HG02571 (cell line): Measurements from ENCODE around the gene ACBD4.
"Not testable (repeated sequence)": the region's sequence is repeated elsewhere in the genome, so short reads cannot be mapped to it uniquely, and the experiment has no call there.

Experiments
- ATAC-seq: cut with Tn5 transposase; IDR thresholded peaks from one replicate; pipeline ENCODE4 v1.9.1; 2021; ENCODE audit warnings: mild to moderate bottlenecking, moderate library complexity; ENCODE audit not compliant: unreplicated experiment

ACBD4 gene

DNA sequence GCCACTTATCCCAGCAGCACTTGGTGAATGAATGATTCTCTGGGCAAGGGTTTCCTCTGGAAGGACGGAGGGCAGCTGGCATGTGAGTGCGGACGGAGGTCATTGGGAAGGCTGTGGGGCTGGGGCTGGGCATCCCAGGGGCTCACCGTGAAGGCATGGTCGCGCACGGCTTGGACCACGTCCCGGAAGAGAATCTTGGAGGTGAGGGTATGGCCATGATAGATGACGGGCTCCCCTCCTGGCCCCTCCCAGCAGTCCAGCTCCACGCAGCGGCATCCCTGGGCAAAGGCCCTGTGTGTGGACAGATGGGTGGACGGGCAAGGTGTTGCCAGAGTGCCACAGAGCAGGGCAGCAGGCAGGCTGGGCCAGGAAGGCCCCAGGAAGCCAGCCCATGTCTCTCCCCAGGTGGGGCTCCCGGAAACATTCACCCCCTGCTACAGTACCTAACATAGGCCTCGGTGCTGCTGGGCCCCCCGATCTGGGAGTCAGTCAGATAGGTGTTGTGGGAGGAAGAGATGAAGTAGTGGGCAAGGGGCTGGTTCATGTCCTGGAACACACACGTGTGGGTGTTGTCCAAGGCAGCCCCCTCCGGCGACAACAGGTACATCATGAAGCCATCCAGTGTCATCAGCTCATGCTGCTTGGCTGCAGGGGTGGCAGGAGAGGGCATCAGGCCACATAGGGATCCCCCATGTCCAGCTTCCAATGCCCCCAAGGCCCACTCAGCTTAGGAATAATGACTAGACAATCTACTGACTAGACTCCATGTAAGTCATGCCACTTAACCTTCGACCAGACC lies 17.4 kb upstream of the ACBD4 start:
- ATAC-seq: no peak

DNA sequence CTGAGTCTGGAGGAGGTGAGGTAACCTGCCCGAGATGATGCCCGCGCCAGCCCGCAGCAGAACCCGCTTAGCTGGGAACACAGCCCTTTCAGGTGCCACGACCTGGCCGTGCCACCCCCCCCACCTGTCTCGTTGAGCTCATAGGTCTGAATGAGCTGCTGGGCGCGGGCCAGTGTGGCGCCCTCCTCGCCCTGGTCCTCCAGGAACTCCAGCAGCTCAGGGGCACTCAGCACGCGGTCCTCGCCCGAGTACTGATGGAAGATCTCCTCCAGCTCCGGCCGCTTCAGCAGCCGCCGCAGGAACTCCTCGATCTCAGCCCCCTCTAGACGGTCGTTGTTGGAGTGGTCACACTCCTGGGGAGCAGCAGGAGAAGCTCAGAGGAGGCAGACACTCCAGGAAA lies 16.8 kb upstream of the ACBD4 start:
- ATAC-seq: no peak

DNA sequence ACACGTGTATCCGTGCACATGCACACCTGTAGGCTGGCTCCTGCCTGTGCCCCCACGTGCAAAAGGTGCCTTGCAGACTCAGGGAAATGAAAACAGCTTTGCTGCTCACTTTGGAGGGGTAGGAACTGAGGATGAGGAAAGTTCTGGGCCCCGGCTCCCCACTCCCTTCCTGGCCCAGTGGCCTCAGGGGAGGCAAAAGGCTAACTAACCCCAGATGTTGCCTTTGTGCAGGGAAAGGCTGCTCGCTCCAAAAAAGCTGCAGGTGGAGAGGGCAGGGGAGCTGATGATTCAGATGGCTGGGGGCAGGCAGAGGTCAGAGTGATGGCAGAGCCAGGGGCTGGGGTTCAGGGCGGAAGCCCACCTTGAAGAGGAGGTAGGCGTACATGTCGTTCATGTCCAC lies 15.5 kb upstream of the ACBD4 start:
- no peak for ATAC-seq

DNA sequence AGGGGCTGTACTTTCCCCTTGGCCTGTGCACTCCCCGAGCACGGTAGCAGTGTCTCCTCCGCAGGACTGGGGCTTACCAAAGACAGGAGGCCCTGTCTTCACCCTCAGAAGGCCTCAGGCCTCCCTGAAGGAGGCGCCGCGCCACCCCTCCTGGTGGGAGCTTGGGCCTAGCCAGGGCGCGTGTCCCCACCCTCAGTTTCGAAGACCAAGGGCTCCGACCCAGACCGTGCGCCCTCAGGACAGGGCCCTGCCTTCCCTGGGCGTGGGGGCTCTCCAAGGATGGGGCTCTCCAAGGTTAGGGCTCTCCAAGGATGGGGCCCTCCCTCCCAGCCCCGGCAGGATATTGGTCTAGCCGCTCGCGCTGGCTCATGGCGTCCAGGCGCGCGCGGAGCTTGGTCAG lies 14.9 kb upstream of the ACBD4 start:
- ATAC-seq: no peak

DNA sequence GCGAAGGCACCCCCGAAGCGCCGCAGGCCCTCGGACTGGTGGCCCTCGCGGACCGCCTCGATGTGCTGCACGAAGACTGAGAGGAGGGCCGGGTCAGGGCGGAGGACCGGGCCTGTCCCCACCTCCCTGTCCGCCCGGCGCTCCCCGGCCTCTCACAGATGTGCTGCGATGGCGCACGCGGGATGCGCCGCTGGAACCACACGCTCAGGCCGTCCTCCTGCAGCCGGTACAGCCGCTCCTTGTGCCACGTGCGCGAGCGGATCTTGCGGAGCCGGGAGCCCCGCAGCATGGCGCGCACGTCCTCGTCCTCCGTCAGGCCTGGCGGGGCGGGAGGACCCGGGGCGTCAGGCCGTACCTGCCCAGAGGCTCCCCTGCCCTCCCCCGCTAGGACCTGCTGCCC lies 14.4 kb upstream of the ACBD4 start:
- ATAC-seq: no peak

DNA sequence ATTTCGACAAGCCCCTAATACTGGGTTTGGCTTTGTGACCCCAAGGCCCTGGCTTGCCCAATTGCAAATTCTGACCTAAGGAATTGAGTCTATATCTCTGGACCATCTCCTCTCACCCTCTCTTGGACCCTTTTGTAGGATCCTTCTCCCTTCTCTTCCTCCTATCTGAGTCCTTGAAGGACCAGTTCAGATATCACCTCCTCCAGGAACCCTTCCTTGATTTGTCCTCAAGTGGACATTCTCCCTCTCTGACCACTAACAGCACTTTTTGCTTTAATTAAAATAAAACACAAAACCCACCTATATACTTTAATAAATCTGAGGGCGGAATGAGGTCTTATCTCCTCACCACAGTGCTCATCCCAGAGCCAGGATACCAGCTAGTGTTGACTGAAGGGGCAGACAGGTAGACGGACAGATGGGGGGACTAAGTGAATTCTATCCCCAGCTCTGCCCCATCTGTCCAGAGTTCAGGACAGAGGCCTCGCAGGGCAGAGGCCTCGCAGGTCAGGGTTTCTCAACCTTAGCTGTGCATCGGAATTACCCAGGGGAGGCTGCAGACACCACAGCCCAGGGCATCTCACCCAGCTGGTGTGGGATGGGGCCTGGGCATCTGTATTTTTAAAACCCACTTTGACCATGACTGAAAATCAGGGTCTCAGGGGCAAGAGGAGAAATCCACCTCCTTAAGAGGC lies 12.3 kb upstream of the ACBD4 start:
- no peak for ATAC-seq

DNA sequence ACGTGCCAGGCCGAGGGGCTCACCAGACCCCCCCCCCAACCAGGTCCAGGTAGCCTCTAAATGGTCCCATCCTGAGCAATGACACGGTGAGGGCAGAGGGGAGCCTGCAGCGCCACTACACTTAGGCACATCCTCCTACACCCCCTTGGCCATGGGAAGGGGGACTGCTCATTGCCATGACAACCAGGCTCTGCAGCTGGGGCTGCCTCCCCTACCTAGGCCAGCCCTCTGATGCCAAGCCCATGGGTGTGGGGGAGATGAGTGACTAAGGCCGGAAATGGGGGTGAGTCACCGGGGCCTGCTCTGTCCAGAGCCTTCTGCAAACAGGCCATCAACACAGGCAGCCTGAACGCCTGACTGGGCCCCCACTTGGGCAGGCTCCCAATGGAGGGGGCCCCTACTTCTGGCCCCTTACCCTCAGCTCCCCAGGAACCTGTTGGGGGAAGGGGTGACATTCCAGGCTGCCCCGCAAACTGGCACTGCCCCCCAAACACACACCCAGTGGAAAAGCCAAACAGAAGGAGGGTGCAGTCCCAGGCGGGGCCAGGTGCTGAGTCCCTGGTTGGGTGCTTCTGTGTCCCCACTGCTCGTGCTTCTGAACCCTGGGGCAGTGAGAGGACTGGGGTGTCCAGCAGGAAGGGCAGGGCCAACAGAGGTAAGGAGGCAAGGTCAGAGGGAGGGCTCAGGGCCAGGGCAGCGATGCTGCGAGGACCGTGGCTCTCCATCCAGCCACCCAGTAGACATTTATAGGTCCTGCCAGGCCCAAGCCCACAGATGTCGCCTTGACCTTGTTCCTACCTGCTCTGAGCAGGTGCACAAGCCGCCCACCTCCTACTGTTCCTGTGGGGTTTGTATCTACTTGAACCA lies 11.3 kb upstream of the ACBD4 start:
- no peak for ATAC-seq

DNA sequence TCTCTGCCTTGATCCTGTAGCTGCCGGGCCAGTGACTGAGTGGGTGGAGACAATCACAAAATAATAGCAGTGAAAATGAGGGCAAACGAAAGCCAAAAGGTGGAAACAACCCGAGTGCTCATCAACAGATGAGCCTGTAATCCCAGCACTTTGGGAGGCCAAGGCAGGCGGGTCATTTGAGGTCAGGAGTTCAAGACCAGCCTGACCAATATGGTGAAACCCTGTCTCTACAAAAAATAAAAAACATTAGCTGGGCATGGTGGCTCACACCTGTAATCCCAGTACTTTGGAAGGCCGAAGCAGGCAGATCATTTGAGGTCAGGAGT lies 10.7 kb upstream of the ACBD4 start:
- ATAC-seq: not testable (repeated sequence)

DNA sequence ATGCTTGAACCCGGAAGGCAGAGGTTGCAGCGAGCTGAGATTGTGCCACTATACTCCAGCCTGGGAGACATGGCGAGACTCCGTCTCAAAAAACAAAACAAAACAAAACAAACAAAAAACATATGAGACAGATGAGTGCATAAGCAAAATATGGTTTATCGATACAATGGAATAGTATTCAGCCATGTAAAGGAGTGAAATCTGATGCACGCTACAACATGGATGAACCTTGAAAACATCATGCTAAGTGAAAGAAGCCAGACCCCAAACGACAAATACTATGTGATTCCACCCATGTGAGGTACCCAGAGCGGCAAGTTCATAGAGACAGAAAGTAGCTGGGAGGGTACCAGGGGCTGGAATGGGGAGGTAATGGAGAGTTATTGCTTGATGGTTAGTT lies 10.0 kb upstream of the ACBD4 start:
- ATAC-seq: no peak

DNA sequence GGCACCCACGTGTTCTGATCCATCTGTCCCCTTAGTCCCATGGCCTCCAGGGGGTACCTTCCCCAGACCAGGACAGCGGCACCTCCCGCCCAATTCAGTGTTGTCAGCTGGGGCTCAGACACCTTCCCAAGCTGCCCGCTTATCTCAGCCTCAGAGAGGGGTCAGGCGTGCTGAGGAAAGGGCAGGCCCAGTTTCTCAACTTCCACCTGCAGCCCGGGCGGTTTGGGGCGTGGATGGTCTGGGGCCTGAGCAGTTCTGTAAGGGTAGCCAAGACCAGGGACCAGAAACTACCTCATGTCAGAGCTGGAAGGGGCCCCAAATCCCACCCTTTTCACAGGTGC lies 8.3 kb upstream of the ACBD4 start:
- ATAC-seq: no peak

DNA sequence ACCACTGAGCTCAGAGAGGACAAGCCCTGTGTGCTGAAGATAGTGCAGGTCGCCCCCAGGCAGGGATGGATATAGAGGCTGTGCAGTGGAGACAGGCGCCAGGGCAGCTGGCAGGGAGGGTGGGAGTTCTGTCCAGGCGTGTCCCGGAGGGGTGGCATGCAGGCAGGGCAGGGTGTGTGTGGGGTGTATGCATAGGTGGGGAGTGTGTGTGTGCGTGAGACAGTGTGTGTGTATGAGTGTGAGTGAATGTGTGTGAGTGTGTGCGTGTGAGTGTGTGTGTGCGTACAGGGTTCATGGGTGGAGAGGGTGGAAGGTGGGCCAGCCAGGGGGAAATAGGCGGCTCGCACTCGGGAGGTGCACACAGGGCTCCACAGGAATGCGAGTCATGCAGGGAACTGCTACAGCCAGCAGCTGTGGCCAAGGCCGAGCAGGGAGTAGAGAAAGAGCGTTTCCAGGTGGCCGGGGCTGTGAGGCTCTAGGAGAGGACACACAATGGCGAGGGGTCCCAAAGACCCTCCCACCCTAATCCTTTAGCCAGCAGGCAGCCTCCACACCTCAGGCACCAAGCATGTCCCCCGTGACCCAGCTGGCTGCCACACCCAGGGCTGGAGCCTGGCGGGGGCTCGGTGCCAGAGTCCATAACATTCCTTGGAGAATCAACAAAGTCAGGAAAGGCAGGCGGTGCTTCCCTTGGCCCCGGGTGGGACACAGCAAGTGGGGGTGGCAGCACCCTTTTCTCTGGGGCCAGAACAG lies 7.8 kb upstream of the ACBD4 start:
- no peak for ATAC-seq

DNA sequence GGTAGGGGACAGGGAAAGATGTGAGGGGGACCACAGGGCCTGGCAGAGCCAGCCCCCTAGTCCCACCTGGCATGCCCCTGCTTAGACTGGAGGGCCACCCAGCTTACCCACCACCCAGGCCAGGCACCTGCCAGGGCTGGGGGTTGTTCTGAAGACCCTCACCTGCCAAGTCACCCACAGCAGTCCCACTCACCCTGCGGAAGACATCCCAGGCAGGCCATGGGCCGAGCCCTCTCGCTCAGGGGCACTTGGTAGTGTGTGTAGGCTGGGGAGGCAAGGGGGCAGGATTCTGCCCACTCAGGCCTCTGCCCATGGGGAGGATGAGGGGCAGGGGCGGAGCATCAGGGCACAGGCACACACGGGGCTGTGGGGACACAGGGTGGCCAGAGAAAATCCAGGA lies 7.2 kb upstream of the ACBD4 start:
- ATAC-seq: no peak

DNA sequence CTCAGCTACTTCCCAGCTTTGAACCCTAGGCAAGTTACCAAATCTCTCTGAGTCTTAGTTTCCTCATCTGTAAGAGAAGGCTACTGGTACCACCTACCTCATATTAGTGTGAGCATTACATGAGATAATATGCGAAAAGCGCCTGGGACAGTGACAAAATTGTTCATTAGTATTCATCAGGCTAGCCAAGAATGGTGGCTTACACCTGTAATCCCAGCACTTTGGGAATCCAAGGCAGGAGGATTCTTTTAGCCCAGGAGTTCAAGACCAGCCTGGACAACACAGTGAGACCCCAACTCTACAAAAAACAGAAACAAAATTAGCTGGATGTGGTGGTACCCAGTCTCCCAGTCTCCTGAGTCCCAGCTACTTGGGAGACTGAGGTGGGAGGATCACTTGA lies 6.5 kb upstream of the ACBD4 start:
- ATAC-seq: no peak

DNA sequence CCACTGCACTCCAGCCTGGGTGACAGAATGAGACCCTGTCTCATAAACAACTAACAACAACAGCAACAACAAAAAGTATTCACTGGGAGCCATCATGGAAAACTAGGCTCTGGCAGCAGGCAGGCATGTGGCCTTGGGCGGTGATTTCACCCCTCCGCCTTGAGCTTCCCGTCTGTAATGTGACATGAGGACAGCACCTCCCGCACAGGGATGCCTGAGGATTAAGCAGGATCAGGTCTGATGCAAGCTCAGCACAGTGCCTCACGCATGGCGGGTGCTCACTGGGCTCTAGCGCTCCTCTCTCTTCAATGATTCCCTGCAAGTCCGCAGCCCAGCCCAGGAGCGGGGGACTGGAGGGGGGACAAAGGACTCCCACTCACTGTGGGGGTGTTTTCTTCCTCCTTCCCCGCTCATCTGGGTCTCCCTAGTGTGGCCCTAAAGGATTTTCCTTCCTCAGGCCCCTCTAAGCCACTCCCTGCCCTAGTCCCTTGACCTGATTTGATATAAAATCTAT lies 6.0 kb upstream of the ACBD4 start:
- no peak for ATAC-seq

DNA sequence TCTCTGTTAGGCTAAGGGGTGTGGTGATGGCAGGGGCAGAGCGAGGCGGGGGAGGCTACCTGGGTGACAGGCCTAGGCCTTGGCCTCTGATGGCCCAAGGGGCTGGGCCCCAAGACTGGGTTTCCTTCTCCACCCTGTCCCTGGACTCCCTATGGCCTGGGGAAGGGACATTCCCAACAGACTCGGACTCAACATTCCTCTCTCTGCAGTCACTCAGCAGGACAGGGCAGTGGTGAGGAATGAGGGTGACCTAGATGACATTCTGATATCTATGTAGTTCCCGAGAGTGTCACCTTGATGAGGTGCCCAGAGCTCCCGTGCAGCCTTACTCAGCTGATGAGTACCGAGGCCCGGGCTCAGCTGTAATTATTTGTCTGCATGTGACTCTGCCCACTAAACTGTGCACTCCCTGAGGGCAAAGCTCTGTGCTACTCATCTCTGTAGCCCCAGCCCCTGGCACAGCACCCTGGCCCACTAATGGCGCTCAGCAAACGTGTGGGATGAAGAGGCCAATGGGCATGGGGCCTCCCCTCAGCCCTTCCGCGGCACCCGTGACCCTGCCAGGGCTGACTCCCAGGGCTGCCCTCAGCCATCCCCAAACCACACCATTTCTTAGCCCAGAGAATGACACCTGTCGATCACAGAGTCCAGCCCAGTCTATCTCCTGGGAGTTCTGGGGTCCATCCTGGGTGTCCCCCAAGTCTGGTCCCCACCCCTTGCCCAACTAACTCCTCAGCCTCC lies 5.4 kb upstream of the ACBD4 start:
- no peak for ATAC-seq

DNA sequence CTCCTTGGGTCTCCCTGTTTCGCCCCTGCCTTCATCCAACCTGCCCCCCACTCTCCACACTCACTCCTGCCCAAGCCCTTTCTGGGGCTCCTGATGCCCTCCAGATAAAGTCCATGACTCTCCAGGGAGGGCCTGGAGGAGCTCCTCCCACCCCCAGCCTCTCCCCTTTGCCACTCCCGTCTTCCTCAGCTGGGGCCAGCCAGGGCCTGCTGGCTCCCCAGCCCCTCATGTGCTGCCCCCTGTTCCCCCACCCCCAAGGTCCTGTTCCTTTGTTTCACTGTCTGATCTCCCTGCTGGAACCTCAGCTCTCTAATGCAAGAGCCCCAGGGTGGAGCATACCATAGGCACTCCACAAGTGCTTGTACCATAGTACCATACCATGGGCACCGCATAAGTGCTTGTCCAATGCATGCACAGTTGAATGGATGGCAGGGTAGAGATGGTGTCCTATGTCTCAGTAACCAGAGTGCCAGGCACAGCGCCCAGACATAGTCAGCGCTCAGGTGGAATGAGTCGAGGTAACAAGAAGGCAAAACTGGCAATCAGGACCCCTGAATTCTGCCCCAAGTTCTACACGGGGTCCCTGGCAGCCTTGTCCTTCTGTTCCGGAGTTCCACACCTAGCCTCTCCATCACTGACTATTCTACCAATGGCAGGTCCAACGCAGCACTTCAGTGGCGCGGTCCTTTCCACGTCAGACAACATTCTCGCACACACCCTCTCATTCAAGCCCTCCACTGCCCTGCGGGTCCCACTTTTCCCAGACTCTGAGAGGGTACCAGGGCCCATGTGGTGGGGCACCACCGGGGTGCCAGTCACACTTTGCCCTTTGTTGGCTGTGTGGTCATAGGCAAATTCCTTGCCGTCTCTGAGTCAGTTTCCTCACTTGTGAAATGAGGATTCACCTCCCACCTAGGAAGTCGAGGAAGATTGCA lies 4.5 kb upstream of the ACBD4 start:
- no peak for ATAC-seq

DNA sequence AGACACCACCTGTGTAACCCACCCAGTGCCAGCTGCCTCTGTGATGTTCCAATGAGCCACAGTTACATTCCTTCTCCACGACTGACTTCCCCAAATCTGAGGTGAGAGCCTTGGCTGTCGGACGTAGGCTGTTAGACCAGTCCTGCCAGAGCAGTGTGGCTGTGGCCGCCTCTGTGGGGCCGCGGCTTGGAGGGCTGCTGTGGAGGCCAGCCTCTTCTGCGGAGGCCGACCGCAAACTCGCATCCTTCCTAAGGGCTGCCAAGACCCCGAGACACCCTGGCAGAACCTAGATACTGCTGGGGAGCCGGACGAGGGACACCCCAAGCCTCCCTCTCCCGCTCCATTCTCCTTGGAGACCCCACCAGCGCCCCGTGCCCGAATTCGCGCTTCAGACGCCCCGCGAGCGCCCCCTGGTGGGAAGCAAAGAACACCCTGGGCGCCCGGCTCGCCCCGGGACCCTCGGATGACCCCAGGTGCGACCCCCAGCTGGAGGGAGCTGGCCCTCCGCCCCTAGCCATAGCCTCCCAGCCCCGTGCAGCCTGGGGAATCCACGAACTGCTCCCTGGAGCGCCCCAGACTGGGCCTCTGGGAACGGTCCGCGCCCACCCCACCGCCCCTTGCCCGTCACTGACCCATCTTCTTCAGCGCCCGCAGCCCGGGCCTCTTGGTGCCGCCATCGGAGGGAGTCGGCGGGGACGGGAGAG lies 3.7 kb upstream of the ACBD4 start:
- ATAC-seq: no peak

DNA sequence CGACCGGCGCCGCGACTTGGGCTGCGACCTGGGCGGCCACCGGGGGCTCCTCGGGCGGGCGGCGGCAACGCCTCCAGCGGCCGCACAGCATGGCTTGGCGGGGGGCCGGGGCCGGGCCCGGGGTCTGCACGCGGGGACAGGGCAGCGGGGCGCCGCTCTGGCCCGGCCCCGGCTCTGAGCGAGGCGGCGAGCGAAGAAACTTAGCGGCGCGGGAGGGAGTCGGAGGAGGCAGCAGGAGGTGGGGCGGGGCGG lies 3.2 kb upstream of the ACBD4 start, which contains the start of gene PLCD3:
TSS of gene PLCD3 (minus strand) at position 196 of the 252 bp plus-strand sequence. CDS start at position 91, 105 bp downstream.
- ATAC-seq: no peak
